ENCODE data around the gene LARP4B.

GRCh38 chr10:898141-898540 lies 33.4 kb downstream of the LARP4B start:
- TF ChIP-seq CTCF (IDR thresholded peaks at IDR 0.05) (no peak), POLR2A (IDR thresholded peaks at IDR 0.05) (no peak)
